ENCODE results near the gene MTHFSD.
A peak's percentile ranks its signal among the peaks of the same experiment; 100 is the strongest.
"Not testable (repeated sequence)": the region's sequence is repeated elsewhere in the genome, so short reads cannot be mapped to it uniquely, and the experiment has no call there.

Gene MTHFSD

GRCh38 chr16:86554917-86555703 is at the start of gene MTHFSD:
MTHFSD (minus strand) TSS chr16:86555235; CDS start chr16:86555184, 51 bp downstream.
- no peak for DNase-seq (ENCODE audit: low read depth)

GRCh38 chr16:86604436-86605193 is 49.6 kb upstream of the MTHFSD start:
- DNase-seq (ENCODE audit: low read depth), result no peak

GRCh38 chr16:86602521-86602920 is 47.5 kb upstream of the MTHFSD start:
- no peak for DNase-seq (ENCODE audit: low read depth)

GRCh38 chr16:86601356-86601755 is 46.3 kb upstream of the MTHFSD start:
- DNase-seq (ENCODE audit: low read depth), result no peak

GRCh38 chr16:86598607-86599565 is 43.9 kb upstream of the MTHFSD start:
- DNase-seq (ENCODE audit: low read depth), result no peak

GRCh38 chr16:86597880-86598606 is 43.0 kb upstream of the MTHFSD start:
- no peak for DNase-seq (ENCODE audit: low read depth)

- no peak for DNase-seq (ENCODE audit: low read depth)
Observed at GRCh38 chr16:86597126-86597879, 42.3 kb upstream of the MTHFSD start.

- DNase-seq (ENCODE audit: low read depth), result no peak
Observed at GRCh38 chr16:86595983-86596605, 41.1 kb upstream of the MTHFSD start.

- DNase-seq (ENCODE audit: low read depth), result no peak
Observed at GRCh38 chr16:86594721-86595120, 39.7 kb upstream of the MTHFSD start.

- DNase-seq (ENCODE audit: low read depth), result no peak
Observed at GRCh38 chr16:86593913-86594620, 39.0 kb upstream of the MTHFSD start.

GRCh38 chr16:86591270-86591669 is 36.2 kb upstream of the MTHFSD start:
- no peak for DNase-seq (ENCODE audit: low read depth)

- DNase-seq (ENCODE audit: low read depth), result peak; percentile 51
Observed at GRCh38 chr16:86590501-86591144, 35.6 kb upstream of the MTHFSD start.

- DNase-seq (ENCODE audit: low read depth), result not testable (repeated sequence)
Observed at GRCh38 chr16:86587955-86588354, 32.9 kb upstream of the MTHFSD start.

GRCh38 chr16:86587487-86587886 is 32.5 kb upstream of the MTHFSD start:
- no peak for DNase-seq (ENCODE audit: low read depth)

- no peak for DNase-seq (ENCODE audit: low read depth)
Observed at GRCh38 chr16:86585821-86586611, 31.0 kb upstream of the MTHFSD start.

- DNase-seq (ENCODE audit: low read depth), result no peak
Observed at GRCh38 chr16:86584726-86585721, 30.0 kb upstream of the MTHFSD start.

Data from HS-5 (cell line).